RWPE2 (cell line): ENCODE measurements around the gene PDE11A.

Experiments used
- ATAC-seq: fragments of 200-7000 bp; cut with Tn5 transposase; 3 replicates; pipeline ENCODE4 v1.9.1; 2021; ENCODE audit warnings: low read depth
- DNase-seq: peaks from one replicate; pipeline ENCODE4 v3.0.0-alpha.2; 2020; ENCODE audit warnings: low spot score
- H3K27ac ChIP-seq: fragments of 450-650 bp; 2 replicates; pipeline ENCODE4 v1.5.1; 2017; ENCODE audit warnings: mild to moderate bottlenecking; ENCODE audit not compliant: poor library complexity, severe bottlenecking
- H3K27me3 ChIP-seq: fragments of 250-450 bp; sonication (Bioruptor Pico); 2 replicates; pipeline ENCODE4 v1.5.1; 2021; ENCODE audit warnings: mild to moderate bottlenecking, moderate library complexity; ENCODE audit not compliant: insufficient read depth, poor library complexity, severe bottlenecking
- H3K36me3 ChIP-seq: fragments of 250-450 bp; sonication (Bioruptor Pico); 2 replicates; pipeline ENCODE4 v1.5.1; 2020; ENCODE audit warnings: low read depth, mild to moderate bottlenecking, moderate library complexity
- H3K4me1 ChIP-seq: fragments of 250-450 bp; sonication (Bioruptor Pico); 2 replicates; pipeline ENCODE4 v1.5.1; 2021; ENCODE audit warnings: mild to moderate bottlenecking, moderate library complexity; ENCODE audit not compliant: insufficient read depth, poor library complexity, severe bottlenecking
- H3K4me3 ChIP-seq: fragments of 250-450 bp; sonication (Bioruptor Pico); 2 replicates; pipeline ENCODE4 v1.5.1; 2021; ENCODE audit warnings: mild to moderate bottlenecking, moderate library complexity; ENCODE audit not compliant: severe bottlenecking
- H3K9me3 ChIP-seq: fragments of 250-450 bp; sonication (Bioruptor Pico); 2 replicates; pipeline ENCODE4 v1.5.1; 2021; ENCODE audit warnings: mild to moderate bottlenecking, moderate library complexity; ENCODE audit not compliant: severe bottlenecking
- CTCF ChIP-seq: fragments of 450-650 bp; IDR thresholded peaks from one replicate; pipeline ENCODE4 v1.5.1; 2017; ENCODE audit warnings: mild to moderate bottlenecking, moderate library complexity; ENCODE audit not compliant: poor library complexity, severe bottlenecking

The PDE11A gene

GRCh38 chr2:177662895-177663294 is 409.7 kb downstream of the PDE11A start:
- no peak for TF ChIP-seq CTCF
- Histone ChIP-seq H3K36me3 (no peaks in the 10 kb centered on the region), H3K27me3 (no peaks in the 10 kb centered on the region), H3K27ac (no peak overlapping the region), H3K4me1 (no peaks in the 10 kb centered on the region), H3K9me3 (no peaks in the 10 kb centered on the region), H3K4me3 (no peak overlapping the region)
- ATAC-seq (no peak), DNase-seq (no peak)

GRCh38 chr2:177660742-177661141 is 411.8 kb downstream of the PDE11A start:
- Histone ChIP-seq H3K9me3 (no peaks in the 10 kb centered on the region), H3K4me3 (no peak overlapping the region), H3K4me1 (no peaks in the 10 kb centered on the region), H3K27me3 (no peaks in the 10 kb centered on the region), H3K36me3 (no peaks in the 10 kb centered on the region), H3K27ac (no peak overlapping the region)
- TF ChIP-seq CTCF, result no peak
- ATAC-seq (no peak), DNase-seq (no peak)

- Histone ChIP-seq H3K9me3 (no peaks in the 10 kb centered on the region), H3K36me3 (no peaks in the 10 kb centered on the region), H3K27ac (no peak overlapping the region), H3K27me3 (no peaks in the 10 kb centered on the region), H3K4me3 (no peak overlapping the region), H3K4me1 (no peaks in the 10 kb centered on the region)
- ATAC-seq, result no peak
- no peak for TF ChIP-seq CTCF
- no peak for DNase-seq
Observed at GRCh38 chr2:177658309-177658708, 414.3 kb downstream of the PDE11A start.

- DNase-seq, result no peak
- no peaks in the 10 kb centered on the region for H3K27me3 ChIP-seq
- no peaks in the 10 kb centered on the region for H3K4me1 ChIP-seq
- H3K27ac ChIP-seq, result no peak overlapping the region
- no peak overlapping the region for H3K4me3 ChIP-seq
- no peaks in the 10 kb centered on the region for H3K36me3 ChIP-seq
- H3K9me3 ChIP-seq, result no peaks in the 10 kb centered on the region
- TF ChIP-seq CTCF, result no peak
- no peak for ATAC-seq
Observed at GRCh38 chr2:177651833-177652232, 420.7 kb downstream of the PDE11A start.

GRCh38 chr2:177649568-177650518 is 422.7 kb downstream of the PDE11A start:
- Histone ChIP-seq H3K36me3 (no peaks in the 10 kb centered on the region), H3K4me3 (no peak overlapping the region), H3K27ac (no peak overlapping the region), H3K4me1 (no peaks in the 10 kb centered on the region), H3K27me3 (no peaks in the 10 kb centered on the region), H3K9me3 (no peaks in the 10 kb centered on the region)
- DNase-seq (no peak), ATAC-seq (no peak)
- TF ChIP-seq CTCF, result no peak
